ENCODE results near the gene FBXO31. TPM values are rescaled to one million over a fixed set of nuclear protein-coding genes. Genes with fewer than 3 reads are reported as not detected.
"Not testable (repeated sequence)": the region's sequence is repeated elsewhere in the genome, so short reads cannot be mapped to it uniquely, and the experiment has no call there.

Gene FBXO31
- total RNA-seq, 2 experiments from 2014 or later, result 36.6 TPM

DNA sequence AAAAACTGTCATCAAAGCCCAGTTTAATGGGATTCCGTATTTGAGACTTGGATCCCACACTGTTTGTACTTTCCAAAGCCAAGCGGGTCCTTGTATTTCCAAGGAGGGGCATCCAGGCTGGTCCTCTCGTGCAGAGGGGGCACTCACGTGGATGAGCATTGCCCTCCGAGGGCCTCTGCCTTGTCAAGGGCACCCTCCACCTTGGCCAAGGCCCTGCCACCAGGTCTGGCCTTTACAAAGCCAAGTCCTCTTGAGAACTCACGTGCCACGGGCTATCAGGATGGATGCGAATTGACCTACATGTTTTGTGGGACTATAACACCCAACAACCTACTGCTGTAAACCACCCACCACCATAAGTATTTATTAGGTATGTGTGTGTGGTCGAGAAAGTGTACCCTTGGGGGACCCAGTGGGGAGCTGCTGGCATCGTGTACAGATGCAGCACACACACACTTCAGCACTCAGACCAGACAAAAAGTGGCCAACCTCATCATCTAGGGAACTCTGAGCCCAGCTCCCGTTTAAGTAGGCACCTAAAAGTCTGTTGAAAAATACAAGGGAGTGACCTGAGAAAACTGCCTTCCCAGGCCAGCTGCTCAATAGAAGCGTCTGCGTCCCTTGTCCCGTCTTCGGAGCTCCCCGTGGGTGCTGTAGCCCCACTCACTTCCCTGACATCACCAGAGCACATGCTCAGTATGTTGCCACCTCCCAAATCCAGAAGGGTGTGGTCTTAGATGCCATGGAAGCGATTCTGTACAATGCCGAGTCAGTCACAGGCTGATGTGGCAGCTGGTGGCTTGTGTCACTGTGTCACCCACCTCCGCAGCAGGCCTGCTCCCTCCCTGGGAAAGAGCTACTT, 21.4 kb upstream of the FBXO31 start:
- no peak for DNase-seq
- no peak overlapping the region for H3K4me3 Mint-ChIP-seq
- ATAC-seq (ENCODE audit: low read depth), result no peak
- peaks cover 3% of the 10 kb centered on the region for H3K4me1 Mint-ChIP-seq
- no peaks in the 10 kb centered on the region for H3K9me3 Mint-ChIP-seq
- H3K36me3 Mint-ChIP-seq, result peaks cover 12% of the 10 kb centered on the region
- POLR2A ChIA-PET, result interaction anchor here (0.7 kb wide), 1 partner anchor 233 kb away, joined by 3 read pairs; no protein-coding TSS in a partner anchor
- H3K27me3 Mint-ChIP-seq, result no peaks in the 10 kb centered on the region
- H3K27ac Mint-ChIP-seq, result no peak overlapping the region

DNA sequence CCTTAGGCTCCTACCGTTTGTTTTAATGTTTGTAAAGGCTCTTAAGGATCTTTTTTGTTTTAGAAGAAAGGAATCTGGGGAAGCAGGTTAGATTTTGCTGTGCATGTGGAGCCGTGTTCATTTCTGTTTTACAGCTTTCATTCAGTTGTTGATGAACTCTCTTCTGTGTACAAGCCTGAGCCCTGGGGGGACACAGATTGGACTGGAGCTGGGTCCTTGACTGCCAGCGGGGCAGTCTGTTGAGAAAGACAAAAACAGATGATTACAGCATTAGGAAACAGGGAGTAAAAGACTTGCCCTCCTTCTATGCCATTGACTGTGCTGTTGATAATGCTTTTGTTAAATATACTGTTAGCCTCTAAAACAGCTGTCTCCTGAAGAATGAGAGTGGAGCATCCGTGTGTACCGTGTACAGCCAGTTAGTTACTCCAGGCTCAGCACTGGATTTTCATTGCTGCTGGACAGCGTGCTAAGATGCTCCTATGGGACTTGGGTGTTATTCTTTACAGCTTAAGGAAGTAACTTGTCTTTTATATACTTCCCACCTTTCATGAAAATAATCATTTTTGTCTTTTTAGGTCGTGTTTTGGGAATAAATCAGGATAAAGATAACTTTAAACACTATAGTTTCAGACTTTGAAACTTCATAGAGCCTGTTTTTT, 11.7 kb upstream of the FBXO31 start:
- POLR2A ChIA-PET, result interaction anchor here (0.7 to 3.8 kb wide), 2 partner anchors 12 to 370 kb away, joined by 5 to 44 read pairs; partner anchors contain the start of genes FBXO31 and KLHDC4
- H3K36me3 Mint-ChIP-seq, result peaks cover 7% of the 10 kb centered on the region
- H3K4me1 Mint-ChIP-seq, result peaks cover 21% of the 10 kb centered on the region
- no peaks in the 10 kb centered on the region for H3K27me3 Mint-ChIP-seq
- ATAC-seq (ENCODE audit: low read depth) (no peak), DNase-seq (no peak)
- H3K27ac Mint-ChIP-seq, result no peak overlapping the region
- no peak overlapping the region for H3K4me3 Mint-ChIP-seq
- no peaks in the 10 kb centered on the region for H3K9me3 Mint-ChIP-seq

DNA sequence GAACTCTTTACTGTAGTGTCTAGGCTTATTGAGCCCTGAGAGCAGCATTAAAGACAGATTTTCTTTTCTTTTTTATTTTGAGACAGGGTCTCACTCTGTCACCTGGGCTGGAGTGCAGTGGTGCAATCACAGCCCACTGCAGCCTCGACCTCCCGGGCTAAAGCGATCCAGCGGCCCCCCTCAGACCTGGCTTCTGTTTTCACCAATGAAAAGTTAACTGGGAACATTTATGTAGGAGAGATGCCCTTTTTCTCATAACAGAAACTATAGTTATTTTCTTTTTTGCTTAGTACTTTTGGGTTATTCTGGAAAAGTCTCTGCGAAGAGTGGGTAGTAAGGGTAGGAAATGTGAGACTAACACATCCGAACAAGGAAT, 10.1 kb upstream of the FBXO31 start:
- POLR2A ChIA-PET, result interaction anchor here (1.0 to 3.8 kb wide), 4 partner anchors 10 to 557 kb away, joined by 3 to 44 read pairs (median 14); partner anchors contain the start of genes BANP, C16orf95, FBXO31 and KLHDC4
- Mint-ChIP-seq H3K36me3 (peaks cover 5% of the 10 kb centered on the region), H3K4me1 (peaks cover 25% of the 10 kb centered on the region), H3K4me3 (peak overlapping the region; percentile 93), H3K27ac (peak overlapping the region; percentile 88), H3K9me3 (no peaks in the 10 kb centered on the region), H3K27me3 (no peaks in the 10 kb centered on the region)
- ATAC-seq (ENCODE audit: low read depth) (no peak), DNase-seq (no peak)

DNA sequence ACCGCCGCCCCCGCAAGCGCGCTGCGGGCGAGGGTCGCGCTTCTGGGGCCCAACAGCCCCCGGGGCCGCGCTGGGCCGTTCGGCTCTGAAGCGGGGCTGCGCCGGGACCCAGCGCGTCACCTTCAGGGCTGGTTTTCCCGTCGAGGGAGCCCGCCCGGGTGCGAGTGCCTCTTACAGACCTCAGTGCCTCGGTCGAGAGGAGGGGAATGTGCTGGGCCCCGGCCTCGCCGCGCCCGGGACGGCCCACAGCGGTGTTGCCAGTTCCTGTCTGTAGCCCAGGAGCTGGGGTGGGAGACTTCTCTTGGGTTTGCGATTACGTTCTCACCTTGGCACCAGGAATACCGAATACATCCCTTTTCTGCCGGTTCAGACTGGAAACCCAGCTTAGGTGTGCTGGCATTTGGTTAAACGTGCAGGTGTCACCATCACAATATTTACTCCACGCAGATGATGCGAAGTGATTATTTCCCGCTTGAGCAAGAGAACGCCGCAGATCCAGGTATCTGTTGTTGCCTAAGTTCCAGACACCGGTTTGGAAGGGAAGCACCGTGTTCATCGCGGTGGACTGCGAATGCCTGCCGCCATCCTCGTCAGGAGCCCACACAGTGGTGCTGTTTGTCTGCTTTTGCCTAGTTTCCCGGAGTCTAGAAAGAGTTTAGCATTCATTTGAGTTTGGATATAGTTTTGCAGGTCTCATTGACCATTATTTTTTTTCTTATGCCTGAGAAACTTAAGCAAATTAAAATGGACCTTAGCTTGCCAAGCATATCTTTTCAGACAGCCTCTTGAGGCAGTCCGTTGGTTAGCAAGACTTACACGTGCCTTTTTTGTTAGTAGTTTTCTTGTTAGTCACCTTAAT, 9.5 kb upstream of the FBXO31 start:
- no peak for ATAC-seq (ENCODE audit: low read depth)
- Mint-ChIP-seq H3K27ac (peak overlapping the region; percentile 88), H3K9me3 (no peaks in the 10 kb centered on the region), H3K4me3 (peak overlapping the region; percentile 93), H3K36me3 (peaks cover 5% of the 10 kb centered on the region), H3K27me3 (no peaks in the 10 kb centered on the region), H3K4me1 (peaks cover 31% of the 10 kb centered on the region)
- peak; percentile 71 for DNase-seq
- POLR2A ChIA-PET, result interaction anchor here (0.6 to 3.8 kb wide), 6 partner anchors 9 to 558 kb away, joined by 3 to 44 read pairs (median 3); partner anchors contain the start of genes BANP, C16orf95, FBXO31 and KLHDC4

DNA sequence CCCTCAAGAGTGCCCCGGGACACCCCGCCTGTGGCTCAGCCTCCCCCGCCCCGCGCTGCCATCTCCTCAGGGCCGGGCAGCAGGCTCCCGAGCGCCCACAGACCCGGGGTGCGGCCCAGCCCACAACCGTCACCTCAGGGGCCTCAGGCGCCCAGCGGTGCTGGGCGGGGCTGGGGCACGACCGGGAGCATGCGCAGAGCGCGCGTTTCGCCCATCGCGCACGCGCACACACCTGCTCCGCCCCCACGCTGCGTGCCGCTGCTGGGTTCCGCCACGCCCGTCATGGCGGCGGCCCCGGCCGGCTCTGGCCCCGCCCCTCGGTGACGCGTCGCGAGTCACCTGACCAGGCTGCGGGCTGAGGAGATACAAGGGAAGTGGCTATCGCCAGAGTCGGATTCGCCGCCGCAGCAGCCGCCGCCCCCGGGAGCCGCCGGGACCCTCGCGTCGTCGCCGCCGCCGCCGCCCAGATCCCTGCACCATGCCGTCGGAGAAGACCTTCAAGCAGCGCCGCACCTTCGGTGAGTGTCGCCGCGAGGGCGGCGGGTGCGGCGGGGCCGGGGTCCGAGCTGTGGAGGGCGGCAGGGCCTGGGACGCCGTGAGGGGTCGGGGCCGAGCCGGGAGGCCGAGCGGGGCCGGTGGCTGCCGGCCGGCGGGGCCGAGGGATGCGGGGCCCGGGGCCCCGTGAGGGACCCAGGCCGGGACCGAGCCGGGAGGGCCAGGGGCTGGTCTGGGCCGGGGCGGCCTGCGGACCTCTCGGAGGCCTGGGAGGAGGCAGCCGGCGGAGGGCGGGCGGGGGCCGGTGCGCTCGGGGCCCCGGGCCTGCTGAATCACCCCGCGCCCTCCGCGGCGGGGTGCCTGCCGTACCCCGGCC, 8.6 kb upstream of the FBXO31 start, which contains the start of gene MAP1LC3B:
Gene MAP1LC3B (plus strand): TSS at position 387 of the 871 bp plus-strand sequence. CDS start 92 bp downstream, at position 479.
- POLR2A ChIA-PET, result interaction anchor here (1.0 to 3.8 kb wide), 4 partner anchors 8 to 374 kb away, joined by 3 to 44 read pairs (median 14); partner anchors contain the start of genes C16orf95, FBXO31 and KLHDC4
- ATAC-seq (ENCODE audit: low read depth), result peak; percentile 66

DNA sequence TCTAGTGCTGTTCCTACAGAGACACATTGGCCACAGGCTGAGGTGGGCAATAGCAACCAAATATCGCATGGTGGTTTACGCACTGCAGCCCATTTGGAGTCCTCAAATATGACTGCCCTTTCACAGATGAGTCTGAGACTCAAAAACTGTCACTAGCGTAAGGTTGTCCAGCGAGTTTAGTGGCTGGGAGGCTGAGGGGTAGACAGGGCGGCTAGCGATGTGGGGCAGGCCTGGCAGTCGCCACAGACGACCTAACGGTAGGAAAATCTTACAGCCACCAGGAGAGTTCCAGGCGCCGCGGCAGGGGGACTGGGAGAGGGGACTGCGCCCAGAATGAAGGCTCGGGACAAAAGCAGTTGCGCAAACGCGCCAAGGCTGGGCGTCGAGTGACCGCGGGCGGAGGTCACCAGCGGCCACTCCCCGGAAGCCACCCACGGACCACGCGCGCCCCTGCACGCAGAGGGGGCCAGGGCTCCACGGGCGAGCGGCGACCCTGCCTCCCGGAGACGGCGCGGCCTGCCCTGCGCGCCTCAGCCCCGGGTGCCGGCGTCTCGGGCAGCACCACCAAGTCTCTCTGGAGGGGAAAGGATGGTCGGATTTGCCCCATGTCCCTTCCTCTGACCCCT, 7.9 kb upstream of the FBXO31 start:
- H3K27me3 Mint-ChIP-seq, result no peaks in the 10 kb centered on the region
- H3K9me3 Mint-ChIP-seq, result no peaks in the 10 kb centered on the region
- H3K36me3 Mint-ChIP-seq, result peaks cover 3% of the 10 kb centered on the region
- POLR2A ChIA-PET, result interaction anchor here (3.8 kb wide), 1 partner anchor 74 kb away, joined by 24 read pairs; the partner anchor contains the start of gene C16orf95
- DNase-seq (no peak), ATAC-seq (ENCODE audit: low read depth) (no peak)
- peaks cover 42% of the 10 kb centered on the region for H3K4me1 Mint-ChIP-seq
- H3K27ac Mint-ChIP-seq, result peak overlapping the region; percentile 96
- H3K4me3 Mint-ChIP-seq, result peak overlapping the region; percentile 85

More for the DNA sequence above, 8.6 kb upstream of the FBXO31 start, which contains the start of gene MAP1LC3B:
- no peaks in the 10 kb centered on the region for H3K9me3 Mint-ChIP-seq
- peak within 1 kb of the TSS; percentile 93 for H3K4me3 Mint-ChIP-seq
- H3K27me3 Mint-ChIP-seq, result no peaks in the 10 kb centered on the region
- peaks cover 5% of the 10 kb centered on the region for H3K36me3 Mint-ChIP-seq
- H3K4me1 Mint-ChIP-seq, result peaks cover 38% of the 10 kb centered on the region
- peak within 1 kb of the TSS; percentile 96 for H3K27ac Mint-ChIP-seq
- peak; percentile 100 for DNase-seq

DNA sequence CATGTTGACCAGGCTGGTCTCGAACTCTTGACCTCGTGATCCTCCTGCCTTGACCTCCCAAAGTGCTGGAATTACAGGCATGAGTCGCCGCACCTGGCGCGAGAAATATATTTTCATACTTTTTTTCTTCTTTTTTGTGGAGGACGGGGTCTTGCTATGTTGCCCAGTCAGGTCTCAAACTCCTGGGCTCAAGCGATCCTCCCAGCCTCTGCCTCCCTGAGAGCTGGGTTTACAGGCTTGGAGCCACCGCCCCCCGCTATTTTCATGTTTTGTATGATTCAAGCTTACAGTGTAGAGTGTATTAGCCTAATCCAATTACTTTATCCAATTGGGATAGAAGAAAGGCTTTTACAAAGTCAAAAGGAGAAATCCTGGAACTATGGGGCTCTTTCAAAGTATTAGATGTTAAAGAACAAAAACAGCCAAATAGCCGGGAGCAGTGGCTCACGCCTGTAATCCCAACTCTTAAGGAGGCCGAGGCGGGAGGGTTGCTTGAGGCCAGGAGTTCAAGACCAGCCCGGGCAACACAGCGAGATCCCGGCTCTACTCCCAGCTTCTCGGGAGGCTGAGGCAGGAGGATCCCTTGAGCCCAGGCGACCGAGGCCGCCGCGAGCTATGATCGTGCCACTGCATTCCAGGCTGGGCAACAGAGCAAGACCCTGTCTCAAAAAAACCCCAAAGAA, 7.2 kb upstream of the FBXO31 start:
- no peaks in the 10 kb centered on the region for H3K27me3 Mint-ChIP-seq
- H3K4me1 Mint-ChIP-seq, result peaks cover 42% of the 10 kb centered on the region
- H3K4me3 Mint-ChIP-seq, result peak overlapping the region; percentile 85
- peak overlapping the region; percentile 96 for H3K27ac Mint-ChIP-seq
- no peaks in the 10 kb centered on the region for H3K9me3 Mint-ChIP-seq
- no peak for DNase-seq
- POLR2A ChIA-PET, result interaction anchor here (3.8 kb wide), 1 partner anchor 73 kb away, joined by 24 read pairs; the partner anchor contains the start of gene C16orf95
- peaks cover 3% of the 10 kb centered on the region for H3K36me3 Mint-ChIP-seq
- ATAC-seq (ENCODE audit: low read depth), result no peak

DNA sequence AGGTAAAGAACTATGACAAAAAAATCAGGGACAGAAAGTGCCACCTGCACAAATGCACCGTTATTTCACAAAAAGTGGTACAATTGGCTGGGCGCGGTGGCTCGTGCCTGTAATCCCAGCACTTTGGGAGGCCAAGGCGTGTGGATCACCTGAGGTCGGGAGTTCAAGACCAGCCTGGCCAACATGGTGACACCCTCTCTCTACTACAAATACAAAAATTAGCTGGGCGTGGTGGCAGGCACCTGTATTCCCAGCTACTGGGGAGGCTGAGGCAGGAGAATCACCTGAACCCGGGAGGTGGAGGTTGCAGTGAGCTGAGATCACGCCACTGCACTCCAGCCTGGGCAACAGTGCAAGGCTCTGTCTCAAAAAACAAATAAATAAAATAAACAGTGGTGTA, 6.3 kb upstream of the FBXO31 start:
- peaks cover 40% of the 10 kb centered on the region for H3K4me1 Mint-ChIP-seq
- H3K9me3 Mint-ChIP-seq; H3K4me3 Mint-ChIP-seq; ATAC-seq (ENCODE audit: low read depth); H3K36me3 Mint-ChIP-seq; DNase-seq; H3K27me3 Mint-ChIP-seq; H3K27ac Mint-ChIP-seq: not testable (repeated sequence)
- POLR2A ChIA-PET, result interaction anchor here (3.8 kb wide), 1 partner anchor 72 kb away, joined by 24 read pairs; the partner anchor contains the start of gene C16orf95

DNA sequence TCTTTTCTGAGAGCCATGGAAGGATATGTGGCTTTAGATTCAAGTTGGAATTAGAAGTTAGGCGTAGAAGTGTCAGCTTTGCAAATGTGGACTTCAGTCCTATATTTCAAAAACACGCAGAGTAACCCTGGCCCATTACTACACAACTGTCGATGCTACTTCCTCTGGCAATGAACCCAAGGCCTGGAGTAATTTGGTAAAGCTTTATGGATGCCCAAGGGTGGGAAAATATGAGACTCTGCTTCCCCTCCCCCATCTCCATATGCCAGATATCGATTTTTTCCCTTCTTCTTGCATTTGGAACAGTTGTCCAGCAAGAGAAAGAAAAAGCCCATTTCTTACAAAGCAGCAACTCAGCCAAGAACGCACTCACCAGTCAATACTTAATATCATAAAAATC, 5.7 kb upstream of the FBXO31 start:
- Mint-ChIP-seq H3K36me3 (no peaks in the 10 kb centered on the region), H3K9me3 (no peaks in the 10 kb centered on the region), H3K27me3 (no peaks in the 10 kb centered on the region), H3K4me1 (peaks cover 37% of the 10 kb centered on the region), H3K4me3 (peak overlapping the region; percentile 4), H3K27ac (peak overlapping the region; percentile 52)
- no peak for DNase-seq
- no peak for ATAC-seq (ENCODE audit: low read depth)
- POLR2A ChIA-PET, result interaction anchor here (3.8 kb wide), 1 partner anchor 71 kb away, joined by 24 read pairs; the partner anchor contains the start of gene C16orf95

DNA sequence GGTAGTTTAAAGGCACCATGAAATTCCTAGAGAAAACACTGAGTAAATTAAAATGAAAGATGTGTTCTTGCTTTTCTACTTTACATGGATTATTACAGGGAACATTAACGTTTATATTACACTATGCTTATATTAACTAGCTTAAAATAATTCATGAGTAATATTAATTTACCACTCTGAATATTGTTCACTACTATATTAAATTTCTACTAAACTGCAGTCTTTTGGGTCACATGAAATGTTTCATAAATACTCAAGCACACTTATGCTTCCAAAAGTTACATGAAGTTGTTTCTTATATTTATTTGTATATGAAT, 5.2 kb upstream of the FBXO31 start:
- Mint-ChIP-seq H3K4me1 (peaks cover 36% of the 10 kb centered on the region), H3K36me3 (peaks cover 2% of the 10 kb centered on the region), H3K27ac (peak overlapping the region; percentile 95), H3K4me3 (peak overlapping the region; percentile 67), H3K27me3 (no peaks in the 10 kb centered on the region), H3K9me3 (no peaks in the 10 kb centered on the region)
- ATAC-seq (ENCODE audit: low read depth) (no peak), DNase-seq (no peak)
- POLR2A ChIA-PET, result interaction anchor here (0.8 to 3.8 kb wide), 5 partner anchors 11 to 74 kb away, joined by 3 to 24 read pairs (median 3); partner anchors contain the start of gene C16orf95

Measured in activated naive CD8-positive, alpha-beta T cell treated with anti-CD3 and anti-CD28 coated beads, Interleukin-2, amount 10 ng/mL, durations not matched to agents 7 days and 5 days (primary cell).